GM19099 (cell line): ENCODE data around the gene MRFAP1L1.

Experiments used
- POLR2A ChIP-seq: IDR thresholded peaks from 3 replicates; pipeline ENCODE4 v1.6.1; 2011; ENCODE audit warnings: low read depth; ENCODE audit not compliant: insufficient read length; ENCODE audit errors: extremely low read depth

MRFAP1L1 gene

GRCh38 chr4:6684656-6685055 lies 25.0 kb downstream of the MRFAP1L1 start:
- TF ChIP-seq POLR2A: no peak

- no peak for TF ChIP-seq POLR2A
Measured at GRCh38 chr4:6682862-6683590, 26.6 kb downstream of the MRFAP1L1 start.

GRCh38 chr4:6681191-6681590 lies 28.5 kb downstream of the MRFAP1L1 start:
- no peak for TF ChIP-seq POLR2A

GRCh38 chr4:6680372-6681034 lies 29.2 kb downstream of the MRFAP1L1 start:
- no peak for TF ChIP-seq POLR2A

- no peak for TF ChIP-seq POLR2A
Measured at GRCh38 chr4:6676722-6677558, 32.7 kb downstream of the MRFAP1L1 start.

- TF ChIP-seq POLR2A: no peak
Measured at GRCh38 chr4:6674500-6675149, 35.0 kb downstream of the MRFAP1L1 start.

GRCh38 chr4:6673660-6674499 lies 35.8 kb downstream of the MRFAP1L1 start:
- peak; percentile 78 for TF ChIP-seq POLR2A

- no peak for TF ChIP-seq POLR2A
Measured at GRCh38 chr4:6672131-6672530, 37.5 kb downstream of the MRFAP1L1 start.

- no peak for TF ChIP-seq POLR2A
Measured at GRCh38 chr4:6671648-6672047, 38.0 kb downstream of the MRFAP1L1 start.

GRCh38 chr4:6668391-6668790 lies 41.3 kb downstream of the MRFAP1L1 start:
- TF ChIP-seq POLR2A: no peak

GRCh38 chr4:6665320-6665654 lies 44.4 kb downstream of the MRFAP1L1 start:
- no peak for TF ChIP-seq POLR2A

- TF ChIP-seq POLR2A: no peak
Measured at GRCh38 chr4:6663596-6664393, 45.9 kb downstream of the MRFAP1L1 start.

- TF ChIP-seq POLR2A: no peak
Measured at GRCh38 chr4:6662591-6662990, 47.1 kb downstream of the MRFAP1L1 start.

GRCh38 chr4:6660430-6660829 lies 49.2 kb downstream of the MRFAP1L1 start:
- TF ChIP-seq POLR2A: no peak
